ENCODE data around the gene SSH3. TPM values are rescaled to one million over a fixed set of nuclear protein-coding genes. Genes with fewer than 3 reads are reported as not detected.
A peak's percentile ranks its signal among the peaks of the same experiment; 100 is the strongest.

Gene SSH3
- total and polyA plus RNA-seq, 10 donors: 4.3 to 31.8 (median 19.7) TPM

- Histone ChIP-seq H3K27ac (no peak overlapping the region), H3K27me3 (replicated peaks in 1 of 7) (no peaks in the 10 kb centered on the region), H3K36me3 (peaks cover 0 to 75% (median 56%) of the 10 kb centered on the region in 6 donors), H3K4me3 (no peak overlapping the region), H3K9me3 (peaks cover 5 to 17% (median 14%) of the 10 kb centered on the region in 8 donors), H3K4me1 (peaks cover 12 to 59% (median 33%) of the 10 kb centered on the region in 6 donors)
- TF ChIP-seq, protein P1, sequence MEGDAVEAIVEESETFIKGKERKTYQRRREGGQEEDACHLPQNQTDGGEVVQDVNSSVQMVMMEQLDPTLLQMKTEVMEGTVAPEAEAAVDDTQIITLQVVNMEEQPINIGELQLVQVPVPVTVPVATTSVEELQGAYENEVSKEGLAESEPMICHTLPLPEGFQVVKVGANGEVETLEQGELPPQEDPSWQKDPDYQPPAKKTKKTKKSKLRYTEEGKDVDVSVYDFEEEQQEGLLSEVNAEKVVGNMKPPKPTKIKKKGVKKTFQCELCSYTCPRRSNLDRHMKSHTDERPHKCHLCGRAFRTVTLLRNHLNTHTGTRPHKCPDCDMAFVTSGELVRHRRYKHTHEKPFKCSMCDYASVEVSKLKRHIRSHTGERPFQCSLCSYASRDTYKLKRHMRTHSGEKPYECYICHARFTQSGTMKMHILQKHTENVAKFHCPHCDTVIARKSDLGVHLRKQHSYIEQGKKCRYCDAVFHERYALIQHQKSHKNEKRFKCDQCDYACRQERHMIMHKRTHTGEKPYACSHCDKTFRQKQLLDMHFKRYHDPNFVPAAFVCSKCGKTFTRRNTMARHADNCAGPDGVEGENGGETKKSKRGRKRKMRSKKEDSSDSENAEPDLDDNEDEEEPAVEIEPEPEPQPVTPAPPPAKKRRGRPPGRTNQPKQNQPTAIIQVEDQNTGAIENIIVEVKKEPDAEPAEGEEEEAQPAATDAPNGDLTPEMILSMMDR (IDR thresholded peaks at IDR 0.05 in 8 of 11, conservative IDR thresholded peaks at IDR 0.05 in 3 of 11): no peak
- TF ChIP-seq POLR2AphosphoS5 (IDR thresholded peaks at IDR 0.05): no peak
- TF ChIP-seq POLR2A (IDR thresholded peaks at IDR 0.05): no peak
- WGBS, 5 donors: 94 to 99% (median 95%) methylated on average over 13 of the region's 13 CpGs
- intact Hi-C loops (cut with DNase I; ENCODE audit: low total_unique reads): no loop called here
- peak; percentile 47 for DNase-seq
These were observed 3.0 kb upstream of the SSH3 start for GRCh38 chr11:67300256-67300755.

GRCh38 chr11:67300756-67301312, 2.5 kb upstream of the SSH3 start:
- no peak overlapping the region for H3K27ac ChIP-seq
- intact Hi-C loops (cut with DNase I; ENCODE audit: low total_unique reads): no loop called here
- 88 to 97% (median 92%) methylated on average over 14 to 22 of the region's 22 CpGs for WGBS, 5 donors
- peaks cover 2 to 12% (median 9%) of the 10 kb centered on the region in 8 donors for H3K9me3 ChIP-seq
- no peaks in the 10 kb centered on the region for H3K27me3 ChIP-seq (replicated peaks in 1 of 7)
- TF ChIP-seq POLR2A (IDR thresholded peaks at IDR 0.05) (no peak), POLR2AphosphoS5 (IDR thresholded peaks at IDR 0.05) (peak in 1 of 3 donors; percentile 48)
- H3K4me3 ChIP-seq: no peak overlapping the region
- H3K4me1 ChIP-seq: peaks cover 12 to 64% (median 33%) of the 10 kb centered on the region in 6 donors
- peaks cover 0 to 70% (median 53%) of the 10 kb centered on the region in 6 donors for H3K36me3 ChIP-seq
- peak; percentile 76 for DNase-seq

DNA sequence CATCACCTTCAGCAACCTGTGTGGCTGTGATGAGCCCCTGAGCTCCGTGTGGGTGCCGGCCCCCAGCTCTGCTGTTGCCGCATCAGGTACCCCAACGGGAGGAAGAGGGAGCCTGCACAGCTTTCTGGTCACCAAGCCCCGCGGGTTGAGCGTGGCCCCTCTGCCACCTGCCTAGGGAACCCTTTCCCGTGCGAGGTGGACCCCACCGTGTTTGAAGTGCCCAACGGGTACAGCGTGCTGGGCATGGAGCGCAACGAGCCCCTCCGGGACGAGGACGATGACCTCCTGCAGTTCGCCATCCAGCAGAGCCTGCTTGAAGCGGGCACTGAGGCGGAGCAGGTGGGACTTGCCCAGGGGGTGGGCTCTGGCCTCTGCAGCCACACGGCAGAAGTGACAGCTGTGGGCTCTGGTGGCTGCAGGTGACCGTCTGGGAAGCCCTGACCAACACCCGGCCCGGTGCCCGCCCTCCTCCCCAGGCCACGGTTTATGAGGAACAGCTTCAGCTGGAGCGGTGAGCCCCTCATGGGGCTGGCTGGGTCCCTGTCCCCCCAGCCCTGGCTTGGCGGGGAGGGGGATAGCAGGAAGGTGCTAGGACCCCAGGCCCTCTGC, 1.9 kb upstream of the SSH3 start:
- peak; percentile 78 for DNase-seq
- Histone ChIP-seq H3K36me3 (peaks cover 0 to 64% (median 52%) of the 10 kb centered on the region in 6 donors), H3K9me3 (peaks cover 0 to 6% (median 3%) of the 10 kb centered on the region in 8 donors), H3K4me1 (peaks cover 12 to 64% (median 33%) of the 10 kb centered on the region in 6 donors), H3K4me3 (no peak overlapping the region), H3K27me3 (replicated peaks in 1 of 7) (no peaks in the 10 kb centered on the region), H3K27ac (peak overlapping the region in 3 of 8 donors; percentile 88 to 96 (median 91))
- intact Hi-C loops (cut with DNase I; ENCODE audit: low total_unique reads): no loop called here
- TF ChIP-seq, protein P1 (IDR thresholded peaks at IDR 0.05 in 8 of 11, conservative IDR thresholded peaks at IDR 0.05 in 3 of 11): no peak
- TF ChIP-seq POLR2AphosphoS5 (IDR thresholded peaks at IDR 0.05): peak in 1 of 3 donors; percentile 43
- WGBS, 5 donors: 89 to 96% (median 91%) methylated on average over 14 to 28 of the region's 28 CpGs

DNA sequence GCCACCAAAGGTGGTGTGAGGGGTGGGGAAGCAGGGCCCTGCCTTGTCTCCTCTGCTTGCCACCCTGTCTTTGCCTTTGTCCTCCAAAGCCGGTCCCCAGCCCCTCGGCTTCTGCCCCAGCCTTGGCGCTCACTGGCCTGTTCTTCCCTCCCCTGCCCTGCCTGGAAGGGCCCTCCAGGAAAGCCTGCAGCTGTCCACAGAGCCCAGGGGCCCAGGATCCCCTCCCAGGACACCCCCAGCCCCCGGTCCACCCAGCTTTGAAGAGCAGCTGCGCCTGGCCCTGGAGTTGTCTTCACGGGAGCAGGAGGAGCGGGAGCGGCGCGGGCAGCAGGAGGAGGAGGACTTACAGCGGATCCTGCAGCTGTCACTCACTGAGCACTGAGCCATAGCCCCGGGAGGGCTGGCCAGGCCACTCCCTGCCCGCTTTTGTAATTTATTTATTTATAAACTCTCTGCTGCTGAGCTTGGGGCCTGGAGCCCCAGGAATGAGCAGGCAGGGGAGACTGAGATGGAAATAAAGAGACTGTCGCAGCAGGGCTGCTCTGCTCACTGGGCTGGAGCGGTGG, 1.3 kb upstream of the SSH3 start:
- peak overlapping the region in 6 of 8 donors; percentile 74 to 96 (median 88) for H3K27ac ChIP-seq
- peaks cover 12 to 64% (median 33%) of the 10 kb centered on the region in 6 donors for H3K4me1 ChIP-seq
- no peaks in the 10 kb centered on the region for H3K27me3 ChIP-seq (replicated peaks in 1 of 7)
- no peaks in the 10 kb centered on the region for H3K9me3 ChIP-seq
- peaks cover 0 to 60% (median 47%) of the 10 kb centered on the region in 6 donors for H3K36me3 ChIP-seq
- 67 to 81% (median 69%) methylated on average over 13 to 15 of the region's 15 CpGs for WGBS, 5 donors
- DNase-seq: peak; percentile 81
- intact Hi-C loops (cut with DNase I; ENCODE audit: low total_unique reads): no loop called here
- peak overlapping the region in 1 of 8 donors; percentile 91 for H3K4me3 ChIP-seq
- TF ChIP-seq, protein P1 (IDR thresholded peaks at IDR 0.05 in 8 of 11, conservative IDR thresholded peaks at IDR 0.05 in 3 of 11): no peak
- peak in 1 of 3 donors; percentile 2 for TF ChIP-seq POLR2AphosphoS5 (IDR thresholded peaks at IDR 0.05)

All from spleen (tissue), 11 donors.